Measurements from ENCODE around the gene THRSP.

DNA sequence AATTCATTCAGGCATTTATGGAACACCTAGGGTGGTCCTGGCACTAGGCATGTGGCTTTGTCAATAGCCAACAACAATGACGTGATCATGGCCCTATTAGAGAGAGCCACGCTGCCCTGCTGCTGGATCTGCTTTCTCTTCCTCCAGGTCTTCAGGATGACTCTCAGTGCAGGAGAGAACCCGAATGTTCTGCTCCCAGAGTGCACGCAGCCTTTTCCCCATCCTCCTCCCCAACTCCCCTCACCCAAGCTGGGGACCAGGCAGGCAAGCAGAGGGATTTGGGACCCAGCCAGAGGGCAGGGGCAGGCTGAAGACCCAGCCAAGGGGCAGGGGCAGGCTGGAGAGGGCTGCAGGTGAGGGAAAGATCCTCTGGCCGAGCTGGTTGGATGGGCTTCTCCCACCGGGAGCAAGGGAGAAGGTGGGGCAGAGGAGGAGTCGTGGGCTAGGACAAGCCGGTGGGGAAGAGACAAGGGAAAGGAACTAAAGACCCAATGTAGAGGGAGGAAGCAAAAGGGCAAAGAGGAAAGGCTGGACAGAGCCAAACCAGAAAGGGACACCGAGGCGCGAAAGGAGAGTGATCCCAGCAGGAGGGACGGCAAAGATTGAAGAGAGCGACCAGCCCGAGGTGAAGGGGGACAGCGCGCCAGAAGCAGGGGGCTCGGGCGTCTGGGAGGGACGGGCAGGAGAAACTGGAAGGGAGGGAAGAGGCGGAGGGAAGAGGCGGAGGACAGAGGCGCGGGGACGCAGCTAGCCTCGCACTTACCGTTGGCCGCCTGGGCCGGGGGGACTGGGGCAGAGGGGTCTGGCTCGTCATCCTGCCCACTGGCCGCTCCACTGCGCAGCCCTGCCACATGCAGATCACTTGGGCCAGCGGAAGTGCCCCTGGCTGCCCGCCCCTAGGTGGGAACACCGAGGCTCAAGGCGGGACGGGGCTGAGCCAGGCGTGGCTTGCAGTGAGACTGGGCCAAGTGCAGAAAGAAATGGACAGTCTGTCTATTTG lies 41.0 kb upstream of the THRSP start, which contains the start of gene KCTD14:
- TF ChIP-seq POLR2AphosphoS5 (IDR thresholded peaks at IDR 0.05; ENCODE audit: insufficient read depth in 1 of 2, low read depth in 1 of 2) = no peak
- TF ChIP-seq, protein P1, sequence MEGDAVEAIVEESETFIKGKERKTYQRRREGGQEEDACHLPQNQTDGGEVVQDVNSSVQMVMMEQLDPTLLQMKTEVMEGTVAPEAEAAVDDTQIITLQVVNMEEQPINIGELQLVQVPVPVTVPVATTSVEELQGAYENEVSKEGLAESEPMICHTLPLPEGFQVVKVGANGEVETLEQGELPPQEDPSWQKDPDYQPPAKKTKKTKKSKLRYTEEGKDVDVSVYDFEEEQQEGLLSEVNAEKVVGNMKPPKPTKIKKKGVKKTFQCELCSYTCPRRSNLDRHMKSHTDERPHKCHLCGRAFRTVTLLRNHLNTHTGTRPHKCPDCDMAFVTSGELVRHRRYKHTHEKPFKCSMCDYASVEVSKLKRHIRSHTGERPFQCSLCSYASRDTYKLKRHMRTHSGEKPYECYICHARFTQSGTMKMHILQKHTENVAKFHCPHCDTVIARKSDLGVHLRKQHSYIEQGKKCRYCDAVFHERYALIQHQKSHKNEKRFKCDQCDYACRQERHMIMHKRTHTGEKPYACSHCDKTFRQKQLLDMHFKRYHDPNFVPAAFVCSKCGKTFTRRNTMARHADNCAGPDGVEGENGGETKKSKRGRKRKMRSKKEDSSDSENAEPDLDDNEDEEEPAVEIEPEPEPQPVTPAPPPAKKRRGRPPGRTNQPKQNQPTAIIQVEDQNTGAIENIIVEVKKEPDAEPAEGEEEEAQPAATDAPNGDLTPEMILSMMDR (IDR thresholded peaks at IDR 0.05) = no peak

Data from vagina (tissue), 2 donors.